IMR-90 (cell line): Measurements from ENCODE around the gene TSN.

Source experiments
- BHLHE40 ChIP-seq: fragments of 150-350 bp; IDR thresholded peaks from 2 replicates; pipeline ENCODE4 v1.6.1; 2016; ENCODE audit warnings: mild to moderate bottlenecking, low read depth, low read length
- CHD1 ChIP-seq: IDR thresholded peaks from 2 replicates; pipeline ENCODE4 v1.6.1; 2012; ENCODE audit warnings: low read depth, low read length, improper control_type of control experiment
- CTCF ChIP-seq: conservative IDR thresholded peaks from 2 replicates; pipeline ENCODE4 v1.5.1; 2012; ENCODE audit warnings: mild to moderate bottlenecking, low read depth, low read length, improper control_type of control experiment
- ELK1 ChIP-seq: fragments of 150-350 bp; IDR thresholded peaks from 2 replicates; pipeline ENCODE4 v1.6.1; 2016; ENCODE audit warnings: low read depth, mild to moderate bottlenecking, low read length, moderate library complexity, borderline replicate concordance
- FOS ChIP-seq: fragments of 150-350 bp; IDR thresholded peaks from 2 replicates; pipeline ENCODE4 v1.6.1; 2016; ENCODE audit warnings: low read depth, low read length
- MAZ ChIP-seq: IDR thresholded peaks from 2 replicates; pipeline ENCODE4 v1.6.1; 2012; ENCODE audit warnings: low read depth, mild to moderate bottlenecking, low read length, improper control_type of control experiment, moderate library complexity, borderline replicate concordance
- MXI1 ChIP-seq: IDR thresholded peaks from 2 replicates; pipeline ENCODE4 v1.6.1; 2012; ENCODE audit warnings: low read depth, mild to moderate bottlenecking, low read length, moderate library complexity, borderline replicate concordance
- POLR2A ChIP-seq: IDR thresholded peaks from 2 replicates; pipeline ENCODE4 v1.6.1; 2012; ENCODE audit warnings: mild to moderate bottlenecking, low read depth, low read length
- RAD21 ChIP-seq: IDR thresholded peaks from 2 replicates; pipeline ENCODE4 v1.6.1; 2012; ENCODE audit warnings: low read length, improper control_type of control experiment
- RCOR1 ChIP-seq: IDR thresholded peaks from 2 replicates; pipeline ENCODE4 v1.6.1; 2012; ENCODE audit warnings: mild to moderate bottlenecking, low read length, improper control_type of control experiment; ENCODE audit not compliant: insufficient replicate concordance
- SMC3 ChIP-seq: fragments of 150-350 bp; IDR thresholded peaks from 2 replicates; pipeline ENCODE4 v1.6.1; 2016; ENCODE audit warnings: low read depth, mild to moderate bottlenecking, antibody characterized with exemption, low read length, moderate library complexity

GRCh38 chr2:121790276-121790956 is 35.0 kb downstream of the TSN start:
- TF ChIP-seq CTCF (no peak), ELK1 (no peak), RAD21 (no peak), SMC3 (no peak), POLR2A (no peak), FOS (peak; percentile 38; the same call in 1 of the 2 replicates), BHLHE40 (no peak), MXI1 (no peak), CHD1 (no peak), MAZ (no peak), RCOR1 (no peak)
